Superior temporal gyrus (tissue), 1 donor: ENCODE results near the gene SSTR5.

ENCODE experiments used
- DNase-seq: peaks from one replicate; pipeline ENCODE4 v3.0.0-alpha.2; 2016; ENCODE audit errors: extremely low spot score

Gene SSTR5

GRCh38 chr16:1102921-1103635 lies 30.5 kb downstream of the SSTR5 start:
- peak; percentile 17 for DNase-seq

- no peak for DNase-seq
These were observed 31.1 kb downstream of the SSTR5 start for GRCh38 chr16:1103636-1103980.

GRCh38 chr16:1105888-1106620 lies 33.5 kb downstream of the SSTR5 start:
- DNase-seq = peak; percentile 68

- DNase-seq = no peak
These were observed 34.1 kb downstream of the SSTR5 start for GRCh38 chr16:1106659-1107058.

- no peak for DNase-seq
These were observed 34.6 kb downstream of the SSTR5 start for GRCh38 chr16:1107141-1107540.

GRCh38 chr16:1107731-1108130 lies 35.2 kb downstream of the SSTR5 start:
- no peak for DNase-seq

GRCh38 chr16:1108299-1109252 lies 36.0 kb downstream of the SSTR5 start:
- peak; percentile 12 for DNase-seq

GRCh38 chr16:1109648-1110047 lies 37.1 kb downstream of the SSTR5 start:
- DNase-seq = no peak

GRCh38 chr16:1112506-1113184 lies 40.1 kb downstream of the SSTR5 start:
- no peak for DNase-seq

- DNase-seq = no peak
These were observed 40.9 kb downstream of the SSTR5 start for GRCh38 chr16:1113489-1113888.

GRCh38 chr16:1113889-1114526 lies 41.5 kb downstream of the SSTR5 start:
- DNase-seq = no peak

- no peak for DNase-seq
These were observed 44.1 kb downstream of the SSTR5 start for GRCh38 chr16:1116693-1117077.

GRCh38 chr16:1117176-1117900 lies 44.8 kb downstream of the SSTR5 start:
- DNase-seq = no peak

GRCh38 chr16:1117926-1118325 lies 45.4 kb downstream of the SSTR5 start:
- no peak for DNase-seq

GRCh38 chr16:1119129-1119528 lies 46.6 kb downstream of the SSTR5 start:
- DNase-seq = no peak

GRCh38 chr16:1119766-1120576 lies 47.4 kb downstream of the SSTR5 start:
- no peak for DNase-seq

GRCh38 chr16:1120577-1120941 lies 48.0 kb downstream of the SSTR5 start:
- DNase-seq = no peak

GRCh38 chr16:1121009-1121408 lies 48.5 kb downstream of the SSTR5 start:
- DNase-seq = no peak

GRCh38 chr16:1121601-1122397 lies 49.3 kb downstream of the SSTR5 start:
- DNase-seq = no peak
